SK-N-MC (cell line): ENCODE measurements around the gene AVEN.

Source experiments
- EZH2 ChIP-seq: fragments of 200-600 bp; sonication (generic); IDR thresholded peaks from one replicate; pipeline ENCODE4 v1.6.1; 2017; ENCODE audit warnings: antibody characterized with exemption
- POLR2AphosphoS5 ChIP-seq: IDR thresholded peaks from 2 replicates; pipeline ENCODE4 v1.6.1; 2012; ENCODE audit warnings: mild to moderate bottlenecking, low read depth, low read length, borderline replicate concordance

- TF ChIP-seq EZH2 = no peak
- TF ChIP-seq POLR2AphosphoS5 = peak; percentile 81
Observed at GRCh38 chr15:34038023-34038870, 757 bp downstream of the AVEN start.
